ENCODE measurements around the gene RASAL2. TPM values are rescaled to one million over a fixed set of nuclear protein-coding genes. Genes with fewer than 3 reads are reported as not detected.
A peak's percentile ranks its signal among the peaks of the same experiment; 100 is the strongest.

The RASAL2 gene
- polyA plus RNA-seq, 1 donor = 17.0 TPM

DNA sequence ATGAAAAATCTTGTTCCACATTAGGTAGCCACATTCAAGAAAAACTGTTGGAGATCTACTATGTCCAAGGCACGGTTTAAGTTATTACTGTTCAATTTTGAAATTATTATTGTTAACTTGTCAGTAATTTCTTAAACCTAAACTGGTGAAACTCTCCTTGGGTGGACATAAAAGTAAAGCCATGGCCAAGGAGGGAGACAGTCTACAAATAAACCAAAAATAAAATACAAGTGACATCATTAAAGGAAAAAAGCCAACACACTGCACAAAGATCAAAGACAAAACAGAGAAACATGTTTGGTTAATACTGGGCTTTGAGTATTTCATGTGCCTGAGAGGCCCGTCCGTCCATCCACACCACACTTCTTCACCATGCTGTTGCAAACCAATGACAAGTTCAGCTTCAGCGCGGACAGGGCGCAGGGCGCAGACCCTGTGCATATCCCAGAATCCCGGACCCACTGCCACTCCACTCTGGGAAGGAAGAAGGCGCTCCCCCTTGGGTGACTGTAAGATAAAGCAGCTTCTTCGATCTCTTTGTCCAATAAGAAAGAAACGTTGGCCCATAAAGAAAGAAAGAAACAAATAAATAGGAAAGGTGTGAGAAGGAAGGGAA, 918 bp upstream of the RASAL2 start:
- WGBS (ENCODE audit: insufficient coverage, low lambda C conversion rate) = 60% methylated on average over 1 of the region's 11 CpGs
- no peaks in the 10 kb centered on the region for H3K27me3 ChIP-seq (ENCODE audit: control insufficient read depth, insufficient read depth, low read length)
- DNase-seq = peak in 1 of 2 donors; percentile 18

DNA sequence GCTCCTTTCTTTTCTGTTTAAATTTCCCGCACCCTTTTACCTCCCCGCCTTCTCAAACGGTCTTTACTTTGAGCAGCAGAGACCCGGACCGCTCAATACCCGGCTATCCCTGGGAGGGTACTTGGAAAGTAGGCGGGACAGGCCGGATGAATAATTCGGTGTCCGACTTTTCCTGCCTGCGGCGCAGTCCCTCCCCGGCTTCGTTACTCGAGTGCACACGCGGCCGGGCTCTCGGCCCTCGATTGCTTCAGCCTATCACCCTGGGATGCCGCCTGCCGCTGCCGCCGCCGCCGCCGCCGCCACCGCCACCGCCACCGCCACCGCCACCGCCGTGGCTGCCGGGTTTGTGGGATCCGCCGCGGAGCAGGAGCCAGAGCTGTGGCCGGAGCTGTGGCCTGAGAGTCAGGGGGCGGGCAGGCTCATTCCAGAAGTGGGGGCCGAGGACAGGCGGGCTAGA, 382 bp upstream of the RASAL2 start:
- Histone ChIP-seq H3K36me3 (ENCODE audit: control insufficient read depth, insufficient read depth, low read length) (no peaks in the 10 kb centered on the region), H3K9me3 (ENCODE audit: control insufficient read depth, low read depth, low read length) (no peaks in the 10 kb centered on the region), H3K4me3 (ENCODE audit: low read length) (peak overlapping the region; percentile 81), H3K4me1 (ENCODE audit: control insufficient read depth, insufficient read depth, low read length) (peaks cover 9% of the 10 kb centered on the region), H3K27me3 (ENCODE audit: control insufficient read depth, insufficient read depth, low read length) (no peaks in the 10 kb centered on the region), H3K27ac (ENCODE audit: low read length) (peak overlapping the region; percentile 81)
- no CpG with 5 or more reads among the region's 42 CpGs for WGBS (ENCODE audit: insufficient coverage, low lambda C conversion rate)
- peak; percentile 93 to 97 for DNase-seq

More for the DNA sequence above, 918 bp upstream of the RASAL2 start:
- H3K36me3 ChIP-seq (ENCODE audit: control insufficient read depth, insufficient read depth, low read length) = no peaks in the 10 kb centered on the region
- H3K4me3 ChIP-seq (ENCODE audit: low read length) = peak overlapping the region; percentile 81
- no peaks in the 10 kb centered on the region for H3K9me3 ChIP-seq (ENCODE audit: control insufficient read depth, low read depth, low read length)
- H3K27ac ChIP-seq (ENCODE audit: low read length) = peak overlapping the region; percentile 66
- H3K4me1 ChIP-seq (ENCODE audit: control insufficient read depth, insufficient read depth, low read length) = peaks cover 9% of the 10 kb centered on the region

DNA sequence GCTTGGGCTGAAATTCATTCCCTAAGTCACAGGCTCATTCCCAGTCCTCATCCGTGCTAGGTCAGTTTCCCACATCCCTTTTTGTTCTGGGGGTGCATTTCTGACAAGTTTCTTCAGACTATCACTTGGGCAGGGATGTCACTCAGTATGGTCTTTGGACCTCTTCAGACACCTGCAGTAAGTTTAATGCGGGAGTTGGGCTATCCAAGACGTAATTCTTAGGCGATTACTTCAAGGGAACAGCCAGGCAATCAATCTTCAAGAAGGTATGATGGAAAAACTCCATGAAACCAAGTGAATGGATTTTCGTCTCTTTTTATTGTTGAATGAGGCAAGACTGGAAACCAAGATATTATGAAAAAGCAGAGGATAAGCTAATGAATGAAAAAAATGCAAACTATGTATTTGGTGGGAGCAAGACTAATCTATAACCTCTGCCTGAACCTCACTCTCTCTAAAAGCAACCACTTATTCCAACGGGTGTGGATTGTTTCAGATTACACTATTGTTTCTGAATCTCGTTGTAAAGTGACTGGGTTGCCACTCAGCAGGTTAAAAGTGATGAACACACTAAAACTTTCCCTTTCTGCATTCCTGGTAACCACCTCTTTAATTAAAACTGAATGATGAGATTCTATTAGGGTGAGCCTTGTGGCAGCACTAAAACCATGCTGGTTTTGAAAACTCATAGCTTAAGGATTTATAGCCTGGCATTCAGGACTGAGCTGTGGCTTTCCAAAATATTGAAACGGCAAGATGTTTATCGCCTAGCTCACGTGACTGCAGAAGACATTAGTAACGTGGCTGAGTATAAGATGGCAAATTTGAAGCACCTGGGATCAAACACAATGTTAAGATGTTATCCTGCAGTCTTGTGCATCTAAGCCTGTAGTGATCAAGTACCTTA, 1.1 kb downstream of the RASAL2 start:
- H3K27ac ChIP-seq (ENCODE audit: low read length) = peak overlapping the region; percentile 81
- H3K27me3 ChIP-seq (ENCODE audit: control insufficient read depth, insufficient read depth, low read length) = no peaks in the 10 kb centered on the region
- no peaks in the 10 kb centered on the region for H3K9me3 ChIP-seq (ENCODE audit: control insufficient read depth, low read depth, low read length)
- peak overlapping the region; percentile 81 for H3K4me3 ChIP-seq (ENCODE audit: low read length)
- H3K4me1 ChIP-seq (ENCODE audit: control insufficient read depth, insufficient read depth, low read length) = peaks cover 9% of the 10 kb centered on the region
- 27% methylated on average over 5 of the region's 11 CpGs for WGBS (ENCODE audit: insufficient coverage, low lambda C conversion rate)
- DNase-seq = peak in 1 of 2 donors; percentile 21
- H3K36me3 ChIP-seq (ENCODE audit: control insufficient read depth, insufficient read depth, low read length) = no peaks in the 10 kb centered on the region

GRCh38 chr1:178096421-178096820, 2.5 kb downstream of the RASAL2 start:
- Histone ChIP-seq H3K4me3 (ENCODE audit: low read length) (no peak overlapping the region), H3K4me1 (ENCODE audit: control insufficient read depth, insufficient read depth, low read length) (peaks cover 14% of the 10 kb centered on the region), H3K27ac (ENCODE audit: low read length) (no peak overlapping the region), H3K27me3 (ENCODE audit: control insufficient read depth, insufficient read depth, low read length) (no peaks in the 10 kb centered on the region), H3K9me3 (ENCODE audit: control insufficient read depth, low read depth, low read length) (no peaks in the 10 kb centered on the region), H3K36me3 (ENCODE audit: control insufficient read depth, insufficient read depth, low read length) (no peaks in the 10 kb centered on the region)
- DNase-seq = no peak
- no CpG with 5 or more reads among the region's 3 CpGs for WGBS (ENCODE audit: insufficient coverage, low lambda C conversion rate)

DNA sequence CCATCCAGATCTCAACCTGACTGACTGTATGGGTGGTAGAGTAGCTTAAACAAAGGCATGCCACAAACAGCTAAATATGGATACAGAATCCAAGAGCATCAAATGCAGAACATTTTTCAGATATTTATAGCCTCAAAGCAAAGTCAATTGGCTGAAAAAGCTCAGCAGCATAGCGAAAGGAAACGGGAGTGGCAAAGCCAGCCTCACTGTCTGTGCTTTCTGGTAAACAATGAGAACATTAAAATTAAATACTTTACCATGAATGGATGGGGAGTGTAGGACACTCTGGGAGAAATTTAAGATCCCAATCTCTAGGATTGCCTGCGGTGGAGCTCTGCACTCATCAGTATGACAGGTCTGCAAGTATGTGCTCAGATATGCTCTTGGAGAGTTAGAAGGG, 4.4 kb downstream of the RASAL2 start:
- Histone ChIP-seq H3K27ac (ENCODE audit: low read length) (no peak overlapping the region), H3K4me3 (ENCODE audit: low read length) (no peak overlapping the region), H3K36me3 (ENCODE audit: control insufficient read depth, insufficient read depth, low read length) (no peaks in the 10 kb centered on the region), H3K9me3 (ENCODE audit: control insufficient read depth, low read depth, low read length) (no peaks in the 10 kb centered on the region), H3K27me3 (ENCODE audit: control insufficient read depth, insufficient read depth, low read length) (no peaks in the 10 kb centered on the region), H3K4me1 (ENCODE audit: control insufficient read depth, insufficient read depth, low read length) (peaks cover 17% of the 10 kb centered on the region)
- 0% methylated on average over 1 of the region's 3 CpGs for WGBS (ENCODE audit: insufficient coverage, low lambda C conversion rate)
- DNase-seq = peak in 1 of 2 donors; percentile 4

DNA sequence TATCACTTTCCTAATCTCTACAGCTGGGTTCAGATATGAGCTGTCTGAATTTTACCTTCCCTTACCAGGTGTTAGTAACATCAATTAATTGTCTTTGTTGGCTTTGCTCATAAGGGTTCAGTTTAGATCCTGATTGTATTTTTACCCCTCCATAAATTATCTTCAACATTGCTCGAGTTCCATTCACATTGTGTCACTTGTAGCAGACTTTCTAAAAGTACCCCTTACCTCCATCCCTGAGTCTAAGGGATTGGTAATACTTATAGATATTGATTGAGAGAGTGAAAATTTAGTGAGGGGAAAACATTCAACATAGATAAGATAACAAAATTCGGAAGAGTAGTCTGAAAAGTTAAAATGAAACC, 7.3 kb downstream of the RASAL2 start:
- DNase-seq = no peak
- WGBS (ENCODE audit: insufficient coverage, low lambda C conversion rate) = 43% methylated on average over 1 of the region's 2 CpGs
- Histone ChIP-seq H3K4me3 (ENCODE audit: low read length) (no peak overlapping the region), H3K9me3 (ENCODE audit: control insufficient read depth, low read depth, low read length) (no peaks in the 10 kb centered on the region), H3K36me3 (ENCODE audit: control insufficient read depth, insufficient read depth, low read length) (no peaks in the 10 kb centered on the region), H3K27me3 (ENCODE audit: control insufficient read depth, insufficient read depth, low read length) (no peaks in the 10 kb centered on the region), H3K27ac (ENCODE audit: low read length) (no peak overlapping the region), H3K4me1 (ENCODE audit: control insufficient read depth, insufficient read depth, low read length) (peaks cover 11% of the 10 kb centered on the region)

GRCh38 chr1:178101654-178102053, 7.8 kb downstream of the RASAL2 start:
- H3K27me3 ChIP-seq (ENCODE audit: control insufficient read depth, insufficient read depth, low read length) = no peaks in the 10 kb centered on the region
- H3K36me3 ChIP-seq (ENCODE audit: control insufficient read depth, insufficient read depth, low read length) = no peaks in the 10 kb centered on the region
- no CpG with 5 or more reads among the region's 1 CpG for WGBS (ENCODE audit: insufficient coverage, low lambda C conversion rate)
- H3K4me1 ChIP-seq (ENCODE audit: control insufficient read depth, insufficient read depth, low read length) = peaks cover 11% of the 10 kb centered on the region
- DNase-seq = peak in 1 of 2 donors; percentile 9
- no peak overlapping the region for H3K4me3 ChIP-seq (ENCODE audit: low read length)
- H3K9me3 ChIP-seq (ENCODE audit: control insufficient read depth, low read depth, low read length) = no peaks in the 10 kb centered on the region
- H3K27ac ChIP-seq (ENCODE audit: low read length) = no peak overlapping the region

DNA sequence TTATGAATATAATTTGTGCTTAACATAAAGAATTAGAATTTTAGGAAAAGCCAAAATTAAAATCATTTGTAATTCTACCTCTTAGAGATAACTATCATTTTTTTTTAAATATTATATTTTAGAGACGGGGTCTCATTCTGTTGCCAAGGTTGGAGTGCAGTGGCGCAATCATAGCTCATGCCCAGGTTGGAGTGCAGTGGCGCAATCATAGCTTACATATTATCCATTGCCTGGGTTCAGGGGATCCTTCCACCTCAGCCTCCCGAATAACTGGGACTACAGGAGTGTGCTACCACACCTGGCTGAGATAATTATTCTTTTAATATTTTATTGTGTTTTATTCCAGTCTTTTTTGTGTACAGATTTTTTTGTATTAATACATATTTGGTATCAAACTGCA, 8.3 kb downstream of the RASAL2 start:
- DNase-seq = peak; percentile 10 to 20
- H3K27me3 ChIP-seq (ENCODE audit: control insufficient read depth, insufficient read depth, low read length) = no peaks in the 10 kb centered on the region
- no peak overlapping the region for H3K4me3 ChIP-seq (ENCODE audit: low read length)
- WGBS (ENCODE audit: insufficient coverage, low lambda C conversion rate) = 62% methylated on average over 2 of the region's 4 CpGs
- no peaks in the 10 kb centered on the region for H3K36me3 ChIP-seq (ENCODE audit: control insufficient read depth, insufficient read depth, low read length)
- H3K4me1 ChIP-seq (ENCODE audit: control insufficient read depth, insufficient read depth, low read length) = peaks cover 9% of the 10 kb centered on the region
- no peak overlapping the region for H3K27ac ChIP-seq (ENCODE audit: low read length)
- H3K9me3 ChIP-seq (ENCODE audit: control insufficient read depth, low read depth, low read length) = no peaks in the 10 kb centered on the region

DNA sequence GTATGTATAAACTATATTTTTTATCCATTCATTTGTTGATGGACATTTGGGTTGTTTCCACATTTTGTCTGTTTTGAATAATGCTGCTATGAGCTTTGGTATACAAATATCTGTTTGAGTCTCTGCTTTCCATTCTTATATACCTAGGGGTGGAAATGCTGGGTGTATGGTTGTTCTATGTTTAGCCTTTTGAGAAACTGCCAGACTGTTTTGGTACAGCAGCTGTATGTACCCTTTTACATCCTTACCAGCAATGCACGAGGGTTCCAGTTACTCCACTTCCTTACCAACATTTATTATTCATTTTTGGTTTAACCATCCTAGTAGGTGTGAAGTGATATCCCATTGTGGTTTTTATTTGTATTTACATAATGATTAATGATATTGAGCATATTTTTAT, 13.9 kb downstream of the RASAL2 start:
- no peak for DNase-seq
- H3K36me3 ChIP-seq (ENCODE audit: control insufficient read depth, insufficient read depth, low read length) = no peaks in the 10 kb centered on the region
- no CpG with 5 or more reads among the region's 1 CpG for WGBS (ENCODE audit: insufficient coverage, low lambda C conversion rate)
- no peak overlapping the region for H3K4me3 ChIP-seq (ENCODE audit: low read length)
- H3K9me3 ChIP-seq (ENCODE audit: control insufficient read depth, low read depth, low read length) = no peaks in the 10 kb centered on the region
- no peak overlapping the region for H3K27ac ChIP-seq (ENCODE audit: low read length)
- H3K4me1 ChIP-seq (ENCODE audit: control insufficient read depth, insufficient read depth, low read length) = peaks cover 3% of the 10 kb centered on the region
- no peaks in the 10 kb centered on the region for H3K27me3 ChIP-seq (ENCODE audit: control insufficient read depth, insufficient read depth, low read length)

DNA sequence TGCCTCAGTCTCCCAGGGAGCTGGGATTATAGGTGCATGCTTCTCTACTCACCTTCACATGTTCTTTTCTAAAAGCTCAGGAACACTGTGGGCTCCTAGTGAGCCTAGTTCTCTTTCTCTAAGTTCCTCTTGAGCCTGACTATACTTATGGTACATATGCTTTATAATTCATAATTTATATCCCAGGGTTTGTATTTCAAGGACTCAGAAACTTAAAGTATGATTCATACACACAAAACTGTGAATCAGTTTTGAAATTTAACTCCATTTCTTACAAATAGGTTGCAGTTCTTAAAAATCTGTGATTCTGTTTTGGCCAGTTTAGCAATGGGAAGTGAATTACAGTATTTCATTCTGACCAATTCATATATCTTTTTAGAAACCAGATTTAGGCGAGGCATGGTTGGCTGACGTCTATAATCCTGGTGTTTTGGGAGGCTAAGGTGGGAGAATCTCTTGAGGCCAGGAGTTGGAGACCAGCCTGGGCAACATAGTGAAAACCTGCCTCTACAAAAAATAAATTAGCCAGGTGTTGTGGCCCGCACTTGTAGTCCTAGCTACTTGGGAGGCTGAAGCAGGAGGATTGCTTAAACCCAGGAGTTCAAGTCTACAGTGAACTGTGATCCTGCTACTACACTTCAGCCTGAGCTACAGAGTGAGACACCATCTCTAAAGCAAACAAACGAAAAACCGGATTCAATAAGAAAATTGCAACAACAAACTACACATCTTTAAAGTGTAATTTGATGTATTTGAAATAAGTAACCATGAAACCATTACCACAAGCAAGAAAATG, 15.6 kb downstream of the RASAL2 start:
- DNase-seq = no peak
- Histone ChIP-seq H3K27me3 (ENCODE audit: control insufficient read depth, insufficient read depth, low read length) (no peaks in the 10 kb centered on the region), H3K4me3 (ENCODE audit: low read length) (no peak overlapping the region), H3K27ac (ENCODE audit: low read length) (no peak overlapping the region), H3K9me3 (ENCODE audit: control insufficient read depth, low read depth, low read length) (no peaks in the 10 kb centered on the region), H3K4me1 (ENCODE audit: control insufficient read depth, insufficient read depth, low read length) (no peaks in the 10 kb centered on the region), H3K36me3 (ENCODE audit: control insufficient read depth, insufficient read depth, low read length) (no peaks in the 10 kb centered on the region)
- WGBS (ENCODE audit: insufficient coverage, low lambda C conversion rate) = 100% methylated on average over 1 of the region's 5 CpGs
